ENCODE data around the gene ANKFN1.

The ANKFN1 gene

GRCh38 chr17:56149266-56150036 lies 3.8 kb upstream of the ANKFN1 start:
- no peak for DNase-seq

GRCh38 chr17:56150649-56151048 lies 2.6 kb upstream of the ANKFN1 start:
- DNase-seq: no peak

GRCh38 chr17:56157845-56158244 lies 4.6 kb downstream of the ANKFN1 start:
- DNase-seq: no peak

GRCh38 chr17:56158344-56158743 lies 5.1 kb downstream of the ANKFN1 start:
- DNase-seq: no peak

- no peak for DNase-seq
Observed at GRCh38 chr17:56158915-56159825, 5.9 kb downstream of the ANKFN1 start.

GRCh38 chr17:56159826-56160380 lies 6.6 kb downstream of the ANKFN1 start:
- DNase-seq: no peak

GRCh38 chr17:56160422-56160821 lies 7.1 kb downstream of the ANKFN1 start:
- DNase-seq: no peak

GRCh38 chr17:56165072-56165641 lies 11.9 kb downstream of the ANKFN1 start:
- no peak for DNase-seq

- DNase-seq: no peak
Observed at GRCh38 chr17:56167491-56167890, 14.2 kb downstream of the ANKFN1 start.

GRCh38 chr17:56169621-56170020 lies 16.3 kb downstream of the ANKFN1 start:
- no peak for DNase-seq

- no peak for DNase-seq
Observed at GRCh38 chr17:56171186-56171959, 18.1 kb downstream of the ANKFN1 start.

GRCh38 chr17:56172517-56172982 lies 19.3 kb downstream of the ANKFN1 start:
- DNase-seq: no peak

- DNase-seq: no peak
Observed at GRCh38 chr17:56173026-56173425, 19.8 kb downstream of the ANKFN1 start.

- no peak for DNase-seq
Observed at GRCh38 chr17:56173958-56174835, 20.9 kb downstream of the ANKFN1 start.

GRCh38 chr17:56175299-56175955 lies 22.2 kb downstream of the ANKFN1 start:
- no peak for DNase-seq

GRCh38 chr17:56176091-56176490 lies 22.8 kb downstream of the ANKFN1 start:
- no peak for DNase-seq

GRCh38 chr17:56177361-56177760 lies 24.1 kb downstream of the ANKFN1 start:
- DNase-seq: no peak

GRCh38 chr17:56178203-56178602 lies 24.9 kb downstream of the ANKFN1 start:
- no peak for DNase-seq

GRCh38 chr17:56182081-56182480 lies 28.8 kb downstream of the ANKFN1 start:
- no peak for DNase-seq

- DNase-seq: no peak
Observed at GRCh38 chr17:56184650-56185049, 31.4 kb downstream of the ANKFN1 start.

Data from activated CD8-positive, alpha-beta memory T cell treated with anti-CD3 and anti-CD28 coated beads for 24 hours (primary cell).